ENCODE results near the gene TMSB15C.
A peak's percentile ranks its signal among the peaks of the same experiment; 100 is the strongest.

Gene TMSB15C

GRCh38 chrX:104108955-104109354 lies 32.9 kb upstream of the TMSB15C start:
- DNase-seq (ENCODE audit: low read depth, low spot score) = no peak
- no peak overlapping the region for H3K4me3 ChIP-seq (ENCODE audit: low read depth, low read length)
- TF ChIP-seq CTCF (IDR thresholded peaks at IDR 0.05; ENCODE audit: insufficient read depth, low read length, missing control alignments) = no peak
- ChIA-PET CTCF (no interaction called here), POLR2A (no interaction called here)

DNA sequence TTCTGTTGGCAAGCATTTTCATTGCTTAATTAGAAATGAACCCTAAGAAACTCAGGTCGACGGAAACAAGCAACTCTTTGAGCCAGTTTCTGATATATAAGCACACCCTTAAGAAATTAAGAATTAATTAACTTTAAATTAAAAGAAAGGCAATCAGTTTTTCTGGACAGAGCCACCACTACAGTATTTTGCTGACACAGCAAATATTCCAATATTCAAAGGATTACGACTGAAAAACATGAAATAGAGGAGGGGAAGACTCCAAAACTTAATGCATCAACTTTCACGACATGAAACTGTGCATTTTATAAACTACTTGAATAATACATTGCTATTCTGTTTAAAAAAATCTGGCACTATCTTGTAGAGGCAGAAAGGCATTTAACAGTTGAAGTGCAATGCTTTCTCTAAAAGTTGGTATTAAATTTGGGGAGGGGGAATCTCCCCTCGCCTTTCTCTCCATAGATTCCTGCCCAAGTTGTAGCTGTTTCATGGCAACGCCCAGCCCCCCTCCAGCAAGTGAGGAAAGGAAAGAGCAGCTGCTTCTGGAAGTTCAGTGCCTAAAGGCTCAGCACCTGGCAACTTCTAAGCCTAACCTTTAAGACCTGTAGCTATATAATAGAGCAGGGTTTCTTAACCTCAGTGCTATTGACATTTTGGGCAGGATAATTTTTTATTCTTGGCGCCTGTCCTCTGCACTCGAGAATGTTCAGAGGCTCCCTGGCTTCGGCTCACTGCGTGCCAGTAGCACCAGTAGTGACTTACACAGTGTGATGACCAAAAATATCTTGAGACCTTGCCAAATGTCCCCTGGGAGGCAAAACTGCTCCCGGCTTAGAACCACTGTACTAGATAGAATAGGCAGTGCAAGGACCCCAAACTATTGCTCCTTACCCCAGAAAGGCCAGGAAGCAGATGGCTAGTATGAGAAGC lies 29.6 kb upstream of the TMSB15C start:
- DNase-seq (ENCODE audit: low read depth, low spot score) = no peak
- H3K4me3 ChIP-seq (ENCODE audit: low read depth, low read length) = no peak overlapping the region
- POLR2A ChIA-PET = no interaction called here
- TF ChIP-seq CTCF (IDR thresholded peaks at IDR 0.05; ENCODE audit: insufficient read depth, low read length, missing control alignments) = no peak
- CTCF ChIA-PET = no interaction called here

DNA sequence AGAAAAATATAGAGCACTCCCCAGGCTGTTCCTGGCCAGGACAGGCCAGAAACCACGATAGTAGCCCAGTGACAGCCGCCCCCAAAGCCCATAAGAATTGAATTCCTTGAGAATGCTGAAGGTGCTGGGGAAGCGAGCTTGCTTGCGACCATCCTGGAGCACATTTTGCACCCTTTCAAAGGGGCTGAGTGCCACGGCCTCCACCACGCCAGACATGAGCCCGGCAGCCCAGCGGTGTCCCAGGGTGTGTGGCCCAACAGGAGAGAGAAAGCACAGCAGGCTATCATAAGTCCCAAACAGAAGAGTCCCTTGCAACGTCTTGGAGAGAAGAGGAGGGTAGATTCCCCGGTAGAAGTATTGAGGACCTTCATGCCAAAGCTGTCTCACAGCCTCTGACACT lies 28.6 kb upstream of the TMSB15C start:
- ChIA-PET CTCF (no interaction called here), POLR2A (no interaction called here)
- H3K4me3 ChIP-seq (ENCODE audit: low read depth, low read length) = no peak overlapping the region
- TF ChIP-seq CTCF (IDR thresholded peaks at IDR 0.05; ENCODE audit: insufficient read depth, low read length, missing control alignments) = no peak
- DNase-seq (ENCODE audit: low read depth, low spot score) = no peak

DNA sequence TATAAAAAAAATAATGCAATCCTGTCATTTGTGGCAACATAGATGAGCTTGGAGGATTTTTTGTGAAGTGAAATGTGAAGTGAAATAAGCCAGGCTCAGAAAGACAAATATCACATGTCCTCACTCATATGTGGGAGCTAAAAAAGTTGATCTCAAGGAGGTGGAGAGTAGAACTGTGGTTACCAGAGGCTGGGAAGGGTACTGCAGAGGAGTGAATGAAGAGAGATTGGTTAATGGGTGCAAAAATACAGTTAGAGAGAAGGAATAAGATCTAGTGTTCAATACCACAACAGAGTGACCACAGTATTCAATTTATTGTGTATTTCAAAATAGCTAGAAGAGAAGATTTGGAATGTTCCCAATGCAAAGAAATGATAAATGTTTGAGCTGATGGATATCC lies 22.9 kb upstream of the TMSB15C start:
- H3K4me3 ChIP-seq (ENCODE audit: low read depth, low read length) = no peak overlapping the region
- DNase-seq (ENCODE audit: low read depth, low spot score) = no peak
- no peak for TF ChIP-seq CTCF (IDR thresholded peaks at IDR 0.05; ENCODE audit: insufficient read depth, low read length, missing control alignments)
- ChIA-PET CTCF (interaction anchor here (1.1 to 3.0 kb wide), 6 partner anchors 14 to 68 kb away, joined by 3 to 21 read pairs (median 8); partner anchors contain the start of genes FAM199X and ZCCHC18), POLR2A (no interaction called here)

DNA sequence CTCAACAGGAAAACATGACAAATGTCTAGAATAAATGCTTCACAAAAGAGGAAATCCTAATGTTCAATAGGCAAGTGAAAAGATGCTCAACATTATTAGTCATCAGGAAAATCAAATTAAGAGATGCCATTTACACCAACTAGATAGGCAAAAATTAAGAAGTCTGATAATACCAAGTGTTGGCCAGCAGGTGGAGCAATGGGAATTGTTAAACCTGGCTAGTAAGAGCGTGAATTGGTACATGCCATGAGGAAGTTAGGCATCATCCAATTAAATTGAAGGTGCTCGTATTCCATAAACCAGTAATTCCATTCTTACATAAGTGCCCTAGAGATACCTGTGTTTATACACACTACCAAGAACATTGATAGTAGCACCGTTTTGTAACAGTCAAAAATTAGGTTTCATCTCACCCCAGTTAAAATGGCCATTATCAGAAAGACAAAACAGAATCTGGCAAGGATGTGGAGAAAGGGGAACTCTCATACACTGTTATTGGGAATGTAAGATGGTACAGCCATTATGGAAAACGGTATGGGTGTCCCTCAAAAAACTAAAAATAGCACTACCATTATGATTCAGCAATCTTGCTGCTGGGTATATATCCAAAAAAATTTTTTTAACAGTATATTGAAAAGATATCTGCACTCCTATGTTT lies 22.2 kb upstream of the TMSB15C start:
- no peak overlapping the region for H3K4me3 ChIP-seq (ENCODE audit: low read depth, low read length)
- ChIA-PET POLR2A (no interaction called here), CTCF (interaction anchor here (1.1 to 3.0 kb wide), 6 partner anchors 13 to 68 kb away, joined by 3 to 21 read pairs (median 8); partner anchors contain the start of genes FAM199X and ZCCHC18)
- TF ChIP-seq CTCF (IDR thresholded peaks at IDR 0.05; ENCODE audit: insufficient read depth, low read length, missing control alignments) = peak; percentile 37
- DNase-seq (ENCODE audit: low read depth, low spot score) = peak; percentile 21

- no peak overlapping the region for H3K4me3 ChIP-seq (ENCODE audit: low read depth, low read length)
- ChIA-PET CTCF (interaction anchor here (2.0 kb wide), 1 partner anchor 13 kb away, joined by 4 read pairs; no protein-coding TSS in a partner anchor), POLR2A (no interaction called here)
- TF ChIP-seq CTCF (IDR thresholded peaks at IDR 0.05; ENCODE audit: insufficient read depth, low read length, missing control alignments) = no peak
- DNase-seq (ENCODE audit: low read depth, low spot score) = no peak
Measured at GRCh38 chrX:104085919-104086318, 9.9 kb upstream of the TMSB15C start.

Data from AG04449 (cell line).